Myocyte (in vitro differentiated cells): ENCODE data around the gene LENEP. TPM values are rescaled to one million over a fixed set of nuclear protein-coding genes. Genes with fewer than 3 reads are reported as not detected.
A peak's percentile ranks its signal among the peaks of the same experiment; 100 is the strongest.

Experiments used
- DNase-seq: peaks from one replicate; pipeline ENCODE4 v3.0.0-alpha.2; 2012; ENCODE audit warnings: low read depth
- total RNA-seq: library from RNA; depleted of rRNA; stranded (reverse); fragments of >200 nt; gene quantifications from 2 replicates; pipeline ENCODE4 v1.2.3, GENCODE V29; 2014

Gene LENEP
- total RNA-seq, 1 donor from 2014 or later: not detected

GRCh38 chr1:155010211-155010918 lies 17.0 kb downstream of the LENEP start:
- no peak for DNase-seq

- DNase-seq: no peak
Measured at GRCh38 chr1:155011004-155011416, 17.6 kb downstream of the LENEP start.

GRCh38 chr1:155011437-155012025 lies 18.1 kb downstream of the LENEP start:
- DNase-seq: no peak

- peak; percentile 39 for DNase-seq
Measured at GRCh38 chr1:155012026-155012546, 18.7 kb downstream of the LENEP start.

- no peak for DNase-seq
Measured at GRCh38 chr1:155012776-155013602, 19.6 kb downstream of the LENEP start.

GRCh38 chr1:155013632-155014031 lies 20.2 kb downstream of the LENEP start:
- DNase-seq: no peak

GRCh38 chr1:155014709-155015508 lies 21.5 kb downstream of the LENEP start:
- DNase-seq: no peak

GRCh38 chr1:155015527-155016230 lies 22.3 kb downstream of the LENEP start:
- no peak for DNase-seq

GRCh38 chr1:155016231-155016831 lies 22.9 kb downstream of the LENEP start:
- DNase-seq: no peak

GRCh38 chr1:155017041-155017945 lies 23.9 kb downstream of the LENEP start:
- peak; percentile 88 for DNase-seq

GRCh38 chr1:155017946-155018316 lies 24.5 kb downstream of the LENEP start:
- no peak for DNase-seq

- no peak for DNase-seq
Measured at GRCh38 chr1:155018617-155019348, 25.4 kb downstream of the LENEP start.

GRCh38 chr1:155019377-155020245 lies 26.2 kb downstream of the LENEP start:
- no peak for DNase-seq

GRCh38 chr1:155022136-155022926 lies 28.9 kb downstream of the LENEP start:
- no peak for DNase-seq

- no peak for DNase-seq
Measured at GRCh38 chr1:155022927-155023236, 29.5 kb downstream of the LENEP start.

- DNase-seq: no peak
Measured at GRCh38 chr1:155023627-155024026, 30.2 kb downstream of the LENEP start.

- no peak for DNase-seq
Measured at GRCh38 chr1:155024315-155024714, 30.9 kb downstream of the LENEP start.
